ENCODE results near the gene MDFI. TPM values are rescaled to one million over a fixed set of nuclear protein-coding genes. Genes with fewer than 3 reads are reported as not detected.
"Not testable (repeated sequence)": the region's sequence is repeated elsewhere in the genome, so short reads cannot be mapped to it uniquely, and the experiment has no call there.

Gene MDFI
- total RNA-seq, 8 experiments from 2014 or later = 2.3 to 131 (median 21.9) TPM

- WGBS, 10 experiments = 80 to 100% (median 96%) methylated on average over 1 to 5 of the region's 5 CpGs; no CpG with 5 or more reads in 2 of the 10 experiments
- Histone ChIP-seq H3K4me1 (replicated peaks in 1 of 2) (peaks cover 9 to 10% of the 10 kb centered on the region in 2 donors), H3K4me3 (no peak overlapping the region), H3K27ac (no peak overlapping the region)
- in situ Hi-C loops (cut with MboI; ENCODE audit: low pct_unique_long_range_greater_than_20kb in 2 of 9, low sequenced_read_pairs in 9 of 9, unreplicated experiment in 9 of 9) = loop anchor here in 2 of 9 experiments (10.0 kb wide), 1 partner anchor 78 kb away; no protein-coding TSS in a partner anchor
- ATAC-seq (replicated peaks in 6 of 8) = no peak
Observed at GRCh38 chr6:41607036-41607435, 31.2 kb upstream of the MDFI start.

GRCh38 chr6:41607736-41608135, 30.5 kb upstream of the MDFI start:
- Histone ChIP-seq H3K4me1 (replicated peaks in 1 of 2) (peaks cover 2 to 3% of the 10 kb centered on the region in 2 donors), H3K27ac (no peak overlapping the region), H3K4me3 (no peak overlapping the region)
- 52 to 100% (median 80%) methylated on average over 1 to 8 of the region's 9 CpGs; no CpG with 5 or more reads in 4 of the 10 experiments for WGBS, 10 experiments
- ATAC-seq (replicated peaks in 6 of 8) = no peak
- in situ Hi-C loops (cut with MboI; ENCODE audit: low pct_unique_long_range_greater_than_20kb in 2 of 9, low sequenced_read_pairs in 9 of 9, unreplicated experiment in 9 of 9) = loop anchor here in 2 of 9 experiments (10.0 kb wide), 1 partner anchor 77 kb away; no protein-coding TSS in a partner anchor

GRCh38 chr6:41608443-41609151, 29.7 kb upstream of the MDFI start:
- WGBS, 10 experiments = 0 to 100% (median 83%) methylated on average over 1 to 7 of the region's 11 CpGs; no CpG with 5 or more reads in 3 of the 10 experiments
- ATAC-seq (replicated peaks in 6 of 8) = no peak
- in situ Hi-C loops (cut with MboI; ENCODE audit: low pct_unique_long_range_greater_than_20kb in 2 of 9, low sequenced_read_pairs in 9 of 9, unreplicated experiment in 9 of 9) = loop anchor here in 2 of 9 experiments (10.0 kb wide), 1 partner anchor 76 kb away; no protein-coding TSS in a partner anchor

GRCh38 chr6:41614715-41615114, 23.6 kb upstream of the MDFI start:
- in situ Hi-C loops (cut with MboI; ENCODE audit: low pct_unique_long_range_greater_than_20kb in 2 of 9, low sequenced_read_pairs in 9 of 9, unreplicated experiment in 9 of 9) = no loop called here

More at GRCh38 chr6:41608443-41609151, 29.7 kb upstream of the MDFI start:
- no peak overlapping the region for H3K4me3 ChIP-seq
- no peak overlapping the region for H3K27ac ChIP-seq
- no peaks in the 10 kb centered on the region for H3K4me1 ChIP-seq (replicated peaks in 1 of 2)

GRCh38 chr6:41615311-41615710, 23.0 kb upstream of the MDFI start:
- in situ Hi-C loops (cut with MboI; ENCODE audit: low pct_unique_long_range_greater_than_20kb in 2 of 9, low sequenced_read_pairs in 9 of 9, unreplicated experiment in 9 of 9) = no loop called here
- ATAC-seq (replicated peaks in 6 of 8) = peak in 3 of 8 experiments; percentile 18 to 54 (median 43)
- WGBS, 10 experiments = 0 to 85% (median 44%) methylated on average over 1 to 5 of the region's 7 CpGs; no CpG with 5 or more reads in 3 of the 10 experiments

More at GRCh38 chr6:41614715-41615114, 23.6 kb upstream of the MDFI start:
- Histone ChIP-seq H3K4me3 (no peak overlapping the region), H3K27ac (no peak overlapping the region), H3K4me1 (replicated peaks in 1 of 2) (no peaks in the 10 kb centered on the region)
- peak in 1 of 8 experiments; percentile 12 for ATAC-seq (replicated peaks in 6 of 8)
- WGBS, 10 experiments = 83 to 100% (median 100%) methylated on average over 1 to 2 of the region's 2 CpGs; no CpG with 5 or more reads in 2 of the 10 experiments

GRCh38 chr6:41618598-41618997, 19.7 kb upstream of the MDFI start:
- Histone ChIP-seq H3K27ac (no peak overlapping the region), H3K4me1 (replicated peaks in 1 of 2) (peaks cover 12 to 14% of the 10 kb centered on the region in 2 donors), H3K4me3 (no peak overlapping the region)
- in situ Hi-C loops (cut with MboI; ENCODE audit: low pct_unique_long_range_greater_than_20kb in 2 of 9, low sequenced_read_pairs in 9 of 9, unreplicated experiment in 9 of 9) = no loop called here
- 40 to 100% (median 75%) methylated on average over 1 to 3 of the region's 3 CpGs; no CpG with 5 or more reads in 3 of the 10 experiments for WGBS, 10 experiments
- ATAC-seq (replicated peaks in 6 of 8) = no peak

More at GRCh38 chr6:41615311-41615710, 23.0 kb upstream of the MDFI start:
- Histone ChIP-seq H3K4me1 (replicated peaks in 1 of 2) (no peaks in the 10 kb centered on the region), H3K27ac (no peak overlapping the region), H3K4me3 (no peak overlapping the region)

- in situ Hi-C loops (cut with MboI; ENCODE audit: low pct_unique_long_range_greater_than_20kb in 2 of 9, low sequenced_read_pairs in 9 of 9, unreplicated experiment in 9 of 9) = not testable (repeated sequence)
Observed at GRCh38 chr6:41619193-41619592, 19.1 kb upstream of the MDFI start.

GRCh38 chr6:41621367-41621766, 16.9 kb upstream of the MDFI start:
- Histone ChIP-seq H3K4me3 (no peak overlapping the region), H3K4me1 (replicated peaks in 1 of 2) (peaks cover 14 to 16% of the 10 kb centered on the region in 2 donors), H3K27ac (no peak overlapping the region)
- in situ Hi-C loops (cut with MboI; ENCODE audit: low pct_unique_long_range_greater_than_20kb in 2 of 9, low sequenced_read_pairs in 9 of 9, unreplicated experiment in 9 of 9) = no loop called here
- no peak for ATAC-seq (replicated peaks in 6 of 8)

More at GRCh38 chr6:41619193-41619592, 19.1 kb upstream of the MDFI start:
- peaks cover 12 to 14% of the 10 kb centered on the region in 2 donors for H3K4me1 ChIP-seq (replicated peaks in 1 of 2)
- not testable (repeated sequence) for ATAC-seq (replicated peaks in 6 of 8); H3K27ac ChIP-seq; H3K4me3 ChIP-seq
- 0 to 100% (median 80%) methylated on average over 1 to 2 of the region's 4 CpGs; no CpG with 5 or more reads in 1 of the 10 experiments for WGBS, 10 experiments

GRCh38 chr6:41621802-41622201, 16.5 kb upstream of the MDFI start:
- H3K4me1 ChIP-seq (replicated peaks in 1 of 2) = peaks cover 14 to 16% of the 10 kb centered on the region in 2 donors
- H3K27ac ChIP-seq = no peak overlapping the region
- in situ Hi-C loops (cut with MboI; ENCODE audit: low pct_unique_long_range_greater_than_20kb in 2 of 9, low sequenced_read_pairs in 9 of 9, unreplicated experiment in 9 of 9) = no loop called here
- ATAC-seq (replicated peaks in 6 of 8) = peak in 3 of 8 experiments; percentile 32 to 54 (median 44)
- H3K4me3 ChIP-seq = no peak overlapping the region
- 0 to 50% (median 33%) methylated on average over 1 to 2 of the region's 2 CpGs; no CpG with 5 or more reads in 3 of the 10 experiments for WGBS, 10 experiments

- peaks cover 16 to 17% of the 10 kb centered on the region in 2 donors for H3K4me1 ChIP-seq (replicated peaks in 1 of 2)
- H3K4me3 ChIP-seq = no peak overlapping the region
- WGBS, 10 experiments = 0 to 21% (median 7%) methylated on average over 2 to 3 of the region's 3 CpGs; no CpG with 5 or more reads in 1 of the 10 experiments
- peak; percentile 40 to 85 (median 68) for ATAC-seq (replicated peaks in 6 of 8)
- in situ Hi-C loops (cut with MboI; ENCODE audit: low pct_unique_long_range_greater_than_20kb in 2 of 9, low sequenced_read_pairs in 9 of 9, unreplicated experiment in 9 of 9) = no loop called here
- no peak overlapping the region for H3K27ac ChIP-seq
Observed at GRCh38 chr6:41622206-41622988, 15.9 kb upstream of the MDFI start.

- no peak for ATAC-seq (replicated peaks in 6 of 8)
- WGBS, 10 experiments = 20 to 100% (median 86%) methylated on average over 1 to 6 of the region's 6 CpGs; no CpG with 5 or more reads in 1 of the 10 experiments
- Histone ChIP-seq H3K4me3 (no peak overlapping the region), H3K27ac (no peak overlapping the region), H3K4me1 (replicated peaks in 1 of 2) (peaks cover 16 to 17% of the 10 kb centered on the region in 2 donors)
- in situ Hi-C loops (cut with MboI; ENCODE audit: low pct_unique_long_range_greater_than_20kb in 2 of 9, low sequenced_read_pairs in 9 of 9, unreplicated experiment in 9 of 9) = no loop called here
Observed at GRCh38 chr6:41623330-41623729, 14.9 kb upstream of the MDFI start.

GRCh38 chr6:41624621-41625380, 13.5 kb upstream of the MDFI start:
- in situ Hi-C loops (cut with MboI; ENCODE audit: low pct_unique_long_range_greater_than_20kb in 2 of 9, low sequenced_read_pairs in 9 of 9, unreplicated experiment in 9 of 9) = no loop called here
- no peak overlapping the region for H3K27ac ChIP-seq
- WGBS, 10 experiments = 15 to 100% (median 82%) methylated on average over 2 to 18 of the region's 18 CpGs
- no peak overlapping the region for H3K4me3 ChIP-seq
- H3K4me1 ChIP-seq (replicated peaks in 1 of 2) = peaks cover 16 to 17% of the 10 kb centered on the region in 2 donors
- ATAC-seq (replicated peaks in 6 of 8) = no peak
